ENCODE measurements around the gene TXNRD1. TPM values are rescaled to one million over a fixed set of nuclear protein-coding genes. Genes with fewer than 3 reads are reported as not detected.
A peak's percentile ranks its signal among the peaks of the same experiment; 100 is the strongest.
"Not testable (repeated sequence)": the region's sequence is repeated elsewhere in the genome, so short reads cannot be mapped to it uniquely, and the experiment has no call there.

Gene TXNRD1
- total RNA-seq, 1 donor from 2014 or later: 100 TPM

DNA sequence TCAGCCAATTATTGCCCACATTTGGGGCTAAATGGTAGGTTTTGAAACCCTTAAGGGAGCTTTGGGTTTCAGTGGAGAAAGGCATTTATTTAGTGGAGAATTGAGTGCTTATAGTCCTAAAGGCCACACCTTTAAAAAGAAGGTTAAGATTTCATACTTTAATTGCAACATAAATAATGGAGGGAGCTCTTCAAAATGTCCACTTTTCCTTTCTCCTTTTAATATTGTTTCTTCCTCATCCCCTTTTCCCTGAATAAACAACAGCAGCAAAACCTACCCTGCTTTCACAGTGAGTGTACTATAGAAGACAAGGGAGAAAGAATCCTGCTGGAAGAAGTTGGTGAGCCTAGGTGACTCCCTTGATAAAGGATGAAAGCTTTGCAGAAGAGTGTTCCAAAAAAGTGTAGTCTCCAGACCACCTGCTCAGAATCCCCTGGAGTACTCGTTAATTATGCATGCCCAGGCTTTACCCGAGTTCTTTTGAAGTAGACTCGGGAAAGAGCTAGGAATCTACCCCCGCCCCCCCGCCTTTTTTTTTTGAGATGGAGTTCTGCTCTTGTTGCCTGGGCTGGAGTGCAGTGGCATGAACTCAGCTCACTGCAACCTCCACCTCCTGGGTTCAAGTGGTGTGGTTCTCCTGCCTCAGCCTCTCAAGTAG, 76.4 kb downstream of the TXNRD1 start:
- Mint-ChIP-seq H3K9me3 (ENCODE audit: unreplicated experiment) (no peaks in the 10 kb centered on the region), H3K27ac (ENCODE audit: unreplicated experiment) (no peak overlapping the region), H3K36me3 (ENCODE audit: unreplicated experiment) (peaks cover 38% of the 10 kb centered on the region), H3K27me3 (ENCODE audit: unreplicated experiment) (no peaks in the 10 kb centered on the region), H3K4me3 (ENCODE audit: unreplicated experiment) (no peak overlapping the region), H3K4me1 (ENCODE audit: unreplicated experiment) (peaks cover 14% of the 10 kb centered on the region)
- no peak for DNase-seq (ENCODE audit: extremely low spot score, unreplicated experiment)
- TF ChIP-seq, protein P1, sequence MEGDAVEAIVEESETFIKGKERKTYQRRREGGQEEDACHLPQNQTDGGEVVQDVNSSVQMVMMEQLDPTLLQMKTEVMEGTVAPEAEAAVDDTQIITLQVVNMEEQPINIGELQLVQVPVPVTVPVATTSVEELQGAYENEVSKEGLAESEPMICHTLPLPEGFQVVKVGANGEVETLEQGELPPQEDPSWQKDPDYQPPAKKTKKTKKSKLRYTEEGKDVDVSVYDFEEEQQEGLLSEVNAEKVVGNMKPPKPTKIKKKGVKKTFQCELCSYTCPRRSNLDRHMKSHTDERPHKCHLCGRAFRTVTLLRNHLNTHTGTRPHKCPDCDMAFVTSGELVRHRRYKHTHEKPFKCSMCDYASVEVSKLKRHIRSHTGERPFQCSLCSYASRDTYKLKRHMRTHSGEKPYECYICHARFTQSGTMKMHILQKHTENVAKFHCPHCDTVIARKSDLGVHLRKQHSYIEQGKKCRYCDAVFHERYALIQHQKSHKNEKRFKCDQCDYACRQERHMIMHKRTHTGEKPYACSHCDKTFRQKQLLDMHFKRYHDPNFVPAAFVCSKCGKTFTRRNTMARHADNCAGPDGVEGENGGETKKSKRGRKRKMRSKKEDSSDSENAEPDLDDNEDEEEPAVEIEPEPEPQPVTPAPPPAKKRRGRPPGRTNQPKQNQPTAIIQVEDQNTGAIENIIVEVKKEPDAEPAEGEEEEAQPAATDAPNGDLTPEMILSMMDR (IDR thresholded peaks at IDR 0.05): no peak

DNA sequence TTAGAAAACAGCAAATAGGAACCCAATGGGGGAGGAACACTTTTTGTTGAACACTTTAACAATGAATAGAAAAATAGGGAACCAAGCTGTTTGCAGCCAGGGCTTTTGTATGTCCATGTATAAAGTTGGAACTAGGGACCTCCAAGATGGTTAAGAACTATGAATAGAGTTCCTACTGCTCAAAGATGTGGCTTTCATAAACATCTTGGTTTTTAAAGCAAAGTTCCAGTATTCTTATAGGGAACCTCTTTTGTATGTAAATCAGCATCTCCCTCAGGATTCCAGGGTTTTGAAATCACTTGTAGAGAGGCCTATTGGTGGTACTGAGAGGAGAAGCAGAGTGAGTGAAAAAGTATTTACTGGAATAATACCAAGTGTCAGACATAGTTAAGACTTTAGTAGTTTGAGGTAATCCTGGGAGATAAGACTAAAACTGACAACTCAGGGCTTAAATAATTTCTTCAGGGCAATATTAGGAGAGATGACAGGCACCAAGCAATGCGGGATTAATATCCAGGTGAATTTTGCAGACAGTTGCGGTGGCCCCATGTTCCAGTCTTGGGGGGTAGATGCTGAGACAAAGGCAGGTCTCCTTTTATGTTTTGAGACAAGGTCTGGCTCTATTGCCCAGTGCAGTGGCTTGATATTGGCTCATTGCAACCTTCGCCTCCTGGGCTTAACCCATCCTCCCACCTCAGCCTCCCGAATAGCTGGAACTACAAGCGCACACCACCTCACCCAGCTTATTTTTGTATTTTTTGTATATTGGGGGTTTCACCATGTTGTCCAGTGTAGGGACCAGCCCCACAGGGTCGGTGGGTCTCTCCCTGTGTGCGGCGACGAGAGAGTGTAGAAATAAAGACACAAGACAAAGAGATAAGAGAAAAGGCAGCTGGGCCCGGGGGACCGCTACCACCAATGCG, 77.6 kb downstream of the TXNRD1 start:
- Mint-ChIP-seq H3K4me3 (ENCODE audit: unreplicated experiment) (no peak overlapping the region), H3K27ac (ENCODE audit: unreplicated experiment) (peak overlapping the region; percentile 47), H3K27me3 (ENCODE audit: unreplicated experiment) (no peaks in the 10 kb centered on the region), H3K9me3 (ENCODE audit: unreplicated experiment) (no peaks in the 10 kb centered on the region), H3K4me1 (ENCODE audit: unreplicated experiment) (peaks cover 16% of the 10 kb centered on the region), H3K36me3 (ENCODE audit: unreplicated experiment) (peaks cover 42% of the 10 kb centered on the region)
- no peak for DNase-seq (ENCODE audit: extremely low spot score, unreplicated experiment)
- TF ChIP-seq, protein P1 (IDR thresholded peaks at IDR 0.05): no peak

DNA sequence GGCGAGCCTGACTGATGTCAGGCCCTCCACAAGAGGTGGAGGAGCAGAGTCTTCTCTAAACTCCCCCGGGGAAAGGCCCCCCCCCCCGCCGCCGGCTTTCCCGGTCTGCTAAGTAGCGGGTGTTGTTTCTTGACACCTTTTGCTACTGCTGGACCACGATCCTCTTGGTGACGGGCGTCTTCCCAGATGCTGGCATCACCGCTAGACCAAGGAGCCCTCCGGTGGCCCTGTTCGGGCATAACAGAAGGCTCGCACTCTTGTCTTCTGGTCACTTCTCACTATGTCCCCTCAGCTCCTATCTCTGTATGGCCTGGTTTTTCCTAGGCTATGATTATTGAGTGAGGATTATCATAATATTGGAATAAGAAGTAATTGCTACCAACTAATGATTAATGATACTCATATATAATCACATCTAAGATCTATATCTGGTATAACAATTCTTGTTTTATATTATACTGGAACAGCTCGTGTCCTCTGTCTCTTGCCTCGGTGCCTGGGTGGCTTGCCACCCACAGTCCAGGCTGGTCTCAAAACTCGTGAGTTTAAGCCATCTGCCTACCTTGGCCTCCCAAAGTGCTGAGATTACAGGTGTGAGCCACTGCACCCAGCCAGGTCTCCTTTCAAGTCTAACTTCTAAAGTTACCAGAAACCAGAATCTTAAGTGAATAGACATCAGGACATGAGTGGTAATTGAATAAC, 78.7 kb downstream of the TXNRD1 start:
- H3K27ac Mint-ChIP-seq (ENCODE audit: unreplicated experiment): peak overlapping the region; percentile 23
- not testable (repeated sequence) for DNase-seq (ENCODE audit: extremely low spot score, unreplicated experiment); H3K27me3 Mint-ChIP-seq (ENCODE audit: unreplicated experiment)

DNA sequence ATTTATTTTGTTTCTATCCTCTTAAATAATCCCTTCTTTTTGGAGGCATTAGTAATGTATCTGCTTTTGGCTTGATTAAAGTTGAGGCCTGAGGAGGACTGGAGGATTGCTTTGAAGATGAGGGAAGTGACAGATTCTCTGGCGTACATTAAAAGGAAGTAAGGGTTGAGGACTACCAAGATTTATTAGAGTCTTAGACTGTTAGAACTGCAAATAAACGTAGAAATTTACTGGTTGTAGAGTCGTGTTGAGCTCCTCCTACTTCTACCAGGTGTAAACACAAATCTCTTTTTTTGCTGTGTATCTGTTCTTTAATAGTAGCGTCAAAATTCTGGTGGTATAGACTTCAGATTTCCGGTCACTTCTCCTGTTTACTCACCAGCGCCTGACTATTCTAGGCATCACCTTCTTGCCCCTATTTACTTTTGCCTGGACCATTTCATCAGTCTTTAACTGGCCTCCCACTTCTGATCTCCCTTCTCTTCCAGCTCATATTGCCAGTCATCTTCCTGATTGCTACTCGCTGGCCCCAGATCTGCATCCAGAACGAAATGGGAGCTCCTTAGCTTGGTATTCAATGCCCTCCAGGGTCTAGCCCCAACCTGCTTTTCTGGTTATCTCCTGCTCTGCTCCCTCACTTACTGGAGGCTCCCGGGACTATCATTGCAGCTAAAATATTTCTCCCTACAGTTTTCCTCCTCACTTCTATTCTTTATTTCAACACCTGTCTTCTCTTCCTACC, 79.5 kb downstream of the TXNRD1 start:
- DNase-seq (ENCODE audit: extremely low spot score, unreplicated experiment): no peak
- Mint-ChIP-seq H3K4me3 (ENCODE audit: unreplicated experiment) (no peak overlapping the region), H3K36me3 (ENCODE audit: unreplicated experiment) (peaks cover 49% of the 10 kb centered on the region), H3K27ac (ENCODE audit: unreplicated experiment) (peak overlapping the region; percentile 20), H3K9me3 (ENCODE audit: unreplicated experiment) (no peaks in the 10 kb centered on the region), H3K27me3 (ENCODE audit: unreplicated experiment) (no peaks in the 10 kb centered on the region), H3K4me1 (ENCODE audit: unreplicated experiment) (peaks cover 25% of the 10 kb centered on the region)
- TF ChIP-seq, protein P1 (IDR thresholded peaks at IDR 0.05): no peak

More for the DNA sequence above, 78.7 kb downstream of the TXNRD1 start:
- TF ChIP-seq, protein P1 (IDR thresholded peaks at IDR 0.05): peak; percentile 46
- H3K4me1 Mint-ChIP-seq (ENCODE audit: unreplicated experiment): peaks cover 19% of the 10 kb centered on the region
- H3K36me3 Mint-ChIP-seq (ENCODE audit: unreplicated experiment): peaks cover 45% of the 10 kb centered on the region
- H3K4me3 Mint-ChIP-seq (ENCODE audit: unreplicated experiment); H3K9me3 Mint-ChIP-seq (ENCODE audit: unreplicated experiment): not testable (repeated sequence)
